Ovary (tissue), 3 donors: ENCODE data around the gene MORN2.

Experiments
- POLR2A ChIP-seq: fragments of 450-650 bp; IDR thresholded peaks from one replicate; pipeline ENCODE4 v1.6.1; 2017; ENCODE audit warnings: antibody characterized with exemption, mild to moderate bottlenecking, moderate library complexity
- TF ChIP-seq, protein P1 (sequence below), 3 donors: fragments of 450-650 bp in 2 of 3; fragments of 200-600 bp in 1 of 3; IDR thresholded peaks; one replicate each; pipeline versions ENCODE4 v1.5.1 to v1.8.0; 2016 to 2022; ENCODE audit warnings: antibody characterized with exemption in 3 of 3, mild to moderate bottlenecking in 1 of 3
- donor health status: DM: no; HTN: no; CAD: no.

DNA sequence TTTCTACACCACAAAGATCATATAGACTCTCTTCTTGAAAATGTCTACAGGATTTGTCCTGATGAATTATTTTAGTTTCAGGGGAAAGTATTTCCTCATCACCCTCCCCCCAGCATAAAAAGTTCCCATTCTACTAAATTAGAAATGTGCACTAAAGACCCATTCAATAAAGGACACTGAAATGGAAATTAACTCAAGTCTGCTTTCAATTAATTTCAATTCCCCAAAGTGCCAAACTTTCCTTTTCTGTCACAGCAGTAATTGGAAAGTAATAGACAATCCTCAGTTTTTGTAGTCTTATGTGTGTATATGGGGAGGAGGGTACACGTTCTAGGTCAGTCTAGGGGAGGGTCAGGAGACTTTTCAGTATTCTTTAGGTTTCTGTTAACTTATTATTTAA, 35.4 kb downstream of the MORN2 start:
- TF ChIP-seq, protein P1, sequence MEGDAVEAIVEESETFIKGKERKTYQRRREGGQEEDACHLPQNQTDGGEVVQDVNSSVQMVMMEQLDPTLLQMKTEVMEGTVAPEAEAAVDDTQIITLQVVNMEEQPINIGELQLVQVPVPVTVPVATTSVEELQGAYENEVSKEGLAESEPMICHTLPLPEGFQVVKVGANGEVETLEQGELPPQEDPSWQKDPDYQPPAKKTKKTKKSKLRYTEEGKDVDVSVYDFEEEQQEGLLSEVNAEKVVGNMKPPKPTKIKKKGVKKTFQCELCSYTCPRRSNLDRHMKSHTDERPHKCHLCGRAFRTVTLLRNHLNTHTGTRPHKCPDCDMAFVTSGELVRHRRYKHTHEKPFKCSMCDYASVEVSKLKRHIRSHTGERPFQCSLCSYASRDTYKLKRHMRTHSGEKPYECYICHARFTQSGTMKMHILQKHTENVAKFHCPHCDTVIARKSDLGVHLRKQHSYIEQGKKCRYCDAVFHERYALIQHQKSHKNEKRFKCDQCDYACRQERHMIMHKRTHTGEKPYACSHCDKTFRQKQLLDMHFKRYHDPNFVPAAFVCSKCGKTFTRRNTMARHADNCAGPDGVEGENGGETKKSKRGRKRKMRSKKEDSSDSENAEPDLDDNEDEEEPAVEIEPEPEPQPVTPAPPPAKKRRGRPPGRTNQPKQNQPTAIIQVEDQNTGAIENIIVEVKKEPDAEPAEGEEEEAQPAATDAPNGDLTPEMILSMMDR (IDR thresholded peaks at IDR 0.05) = no peak
- no peak for TF ChIP-seq POLR2A
